IPS DF 6.9 (cell line): ENCODE measurements around the gene ELOA.
"Not testable (repeated sequence)": the region's sequence is repeated elsewhere in the genome, so short reads cannot be mapped to it uniquely, and the experiment has no call there.

Source experiments
- DNase-seq: peaks from one replicate; pipeline ENCODE4 v3.0.0-alpha.2; 2013; ENCODE audit warnings: low read depth, low spot score
- H3K27ac ChIP-seq: one replicate; pipeline ENCODE4 v1.5.1; 2013; ENCODE audit warnings: low read length, control low read depth
- H3K27me3 ChIP-seq: 2 replicates; pipeline ENCODE4 v1.6.1; 2013; ENCODE audit warnings: mild to moderate bottlenecking, low read length; ENCODE audit not compliant: control insufficient read depth, insufficient read depth
- H3K36me3 ChIP-seq: 2 replicates; pipeline ENCODE4 v1.6.1; 2013; ENCODE audit warnings: low read length; ENCODE audit not compliant: control insufficient read depth, insufficient read depth
- H3K4me1 ChIP-seq: 2 replicates; pipeline ENCODE4 v1.6.1; 2013; ENCODE audit warnings: low read length; ENCODE audit not compliant: control insufficient read depth, insufficient read depth
- H3K4me3 ChIP-seq: 2 replicates; pipeline ENCODE4 v1.5.1; 2013; ENCODE audit warnings: mild to moderate bottlenecking, low read length
- H3K9me3 ChIP-seq: 2 replicates; pipeline ENCODE4 v1.6.1; 2013; ENCODE audit warnings: low read length, inconsistent platforms; ENCODE audit not compliant: control insufficient read depth, insufficient read depth
- whole genome bisulfite sequencing: extraction: QIAGEN DNeasy Blood & Tissue Kit; methylation state at CpG from one replicate; pipeline ENCODE4 v1.1.7; 2013; ENCODE audit warnings: mixed read lengths, missing lambda C conversion rate; ENCODE audit not compliant: insufficient read length, insufficient coverage; 5-methylcytosine and 5-hydroxymethylcytosine counted together

ELOA gene

GRCh38 chr1:23801876-23802275 lies 58.6 kb downstream of the ELOA start:
- H3K27ac ChIP-seq = no peak overlapping the region
- peaks cover 17% of the 10 kb centered on the region for H3K36me3 ChIP-seq
- H3K4me3 ChIP-seq = no peak overlapping the region
- H3K4me1 ChIP-seq = peaks cover 5% of the 10 kb centered on the region; the same call in 1 of the 2 replicates
- H3K9me3 ChIP-seq = no peaks in the 10 kb centered on the region
- WGBS = no CpG with 5 or more reads among the region's 10 CpGs
- H3K27me3 ChIP-seq = no peaks in the 10 kb centered on the region
- DNase-seq = no peak

- not testable (repeated sequence) for DNase-seq, H3K27ac ChIP-seq, H3K36me3 ChIP-seq, H3K9me3 ChIP-seq, H3K27me3 ChIP-seq, H3K4me3 ChIP-seq, H3K4me1 ChIP-seq
- WGBS = no CpG with 5 or more reads among the region's 7 CpGs
Observed at GRCh38 chr1:23802809-23803342, 59.6 kb downstream of the ELOA start.

DNA sequence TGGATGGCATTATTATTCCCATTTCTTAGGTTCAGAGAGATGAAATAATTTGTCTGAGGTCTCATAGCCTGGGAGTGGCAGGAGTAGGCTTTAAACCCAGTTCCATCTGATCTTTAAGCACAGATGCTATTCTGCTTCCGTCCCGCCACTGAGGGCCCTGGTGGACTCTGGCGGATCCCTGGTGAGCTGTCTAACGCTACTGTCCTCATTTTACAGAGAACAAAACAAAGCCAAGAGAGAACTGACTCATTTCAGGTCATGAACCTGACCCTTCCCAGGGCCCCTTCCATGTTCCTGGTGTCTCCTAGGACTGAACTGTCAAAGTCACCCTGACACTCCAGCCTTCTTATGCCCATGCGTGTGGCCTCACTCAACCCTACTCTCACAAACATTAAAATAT lies 60.4 kb downstream of the ELOA start:
- Histone ChIP-seq H3K9me3 (no peaks in the 10 kb centered on the region), H3K4me3 (no peak overlapping the region), H3K36me3 (peaks cover 1% of the 10 kb centered on the region; the same call in 1 of the 2 replicates), H3K27ac (no peak overlapping the region), H3K4me1 (peaks cover 5% of the 10 kb centered on the region; the same call in 1 of the 2 replicates), H3K27me3 (no peaks in the 10 kb centered on the region)
- no peak for DNase-seq
- WGBS = 100% methylated on average over 1 of the region's 5 CpGs

- no peaks in the 10 kb centered on the region for H3K9me3 ChIP-seq
- H3K27me3 ChIP-seq = no peaks in the 10 kb centered on the region
- H3K4me1 ChIP-seq = peaks cover under 1% of the 10 kb centered on the region; the same call in 1 of the 2 replicates
- H3K36me3 ChIP-seq = no peaks in the 10 kb centered on the region
- no peak for DNase-seq
- no CpG with 5 or more reads among the region's 7 CpGs for WGBS
- H3K4me3 ChIP-seq = no peak overlapping the region
- no peak overlapping the region for H3K27ac ChIP-seq
Observed at GRCh38 chr1:23804183-23804835, 61.0 kb downstream of the ELOA start.

DNA sequence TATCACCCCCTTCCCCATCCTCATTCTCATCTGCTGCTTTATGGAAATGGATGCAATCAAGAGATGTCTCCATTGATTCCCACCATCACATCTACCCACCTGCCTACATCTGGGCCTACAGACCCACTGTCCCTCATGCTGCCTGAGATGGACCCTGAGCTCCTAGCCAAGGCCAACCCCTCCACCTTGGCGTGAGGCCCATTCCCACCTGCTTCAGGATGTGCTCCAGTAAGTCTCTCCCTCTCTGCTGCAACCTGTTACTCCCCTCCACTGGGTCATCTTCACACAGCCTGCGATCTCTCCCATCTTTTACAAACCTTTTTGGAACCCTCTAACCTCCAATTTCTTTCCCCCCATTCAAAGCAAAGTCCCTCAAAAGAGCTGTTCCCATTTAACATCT lies 61.8 kb downstream of the ELOA start:
- no peak overlapping the region for H3K27ac ChIP-seq
- DNase-seq = no peak
- no peaks in the 10 kb centered on the region for H3K36me3 ChIP-seq
- H3K4me3 ChIP-seq = no peak overlapping the region
- no peaks in the 10 kb centered on the region for H3K4me1 ChIP-seq
- no peaks in the 10 kb centered on the region for H3K27me3 ChIP-seq
- no CpG with 5 or more reads among the region's 2 CpGs for WGBS
- no peaks in the 10 kb centered on the region for H3K9me3 ChIP-seq

- no CpG with 5 or more reads among the region's 6 CpGs for WGBS
- Histone ChIP-seq H3K27me3 (no peaks in the 10 kb centered on the region), H3K36me3 (no peaks in the 10 kb centered on the region), H3K27ac (no peak overlapping the region), H3K4me3 (no peak overlapping the region), H3K9me3 (no peaks in the 10 kb centered on the region), H3K4me1 (no peaks in the 10 kb centered on the region)
- no peak for DNase-seq
Observed at GRCh38 chr1:23806280-23806679, 63.0 kb downstream of the ELOA start.

- WGBS = no CpG with 5 or more reads among the region's 3 CpGs
- H3K4me1 ChIP-seq = no peaks in the 10 kb centered on the region
- H3K9me3 ChIP-seq = no peaks in the 10 kb centered on the region
- no peaks in the 10 kb centered on the region for H3K27me3 ChIP-seq
- H3K36me3 ChIP-seq = no peaks in the 10 kb centered on the region
- DNase-seq = no peak
- H3K4me3 ChIP-seq = no peak overlapping the region
- no peak overlapping the region for H3K27ac ChIP-seq
Observed at GRCh38 chr1:23807453-23807852, 64.2 kb downstream of the ELOA start.

DNA sequence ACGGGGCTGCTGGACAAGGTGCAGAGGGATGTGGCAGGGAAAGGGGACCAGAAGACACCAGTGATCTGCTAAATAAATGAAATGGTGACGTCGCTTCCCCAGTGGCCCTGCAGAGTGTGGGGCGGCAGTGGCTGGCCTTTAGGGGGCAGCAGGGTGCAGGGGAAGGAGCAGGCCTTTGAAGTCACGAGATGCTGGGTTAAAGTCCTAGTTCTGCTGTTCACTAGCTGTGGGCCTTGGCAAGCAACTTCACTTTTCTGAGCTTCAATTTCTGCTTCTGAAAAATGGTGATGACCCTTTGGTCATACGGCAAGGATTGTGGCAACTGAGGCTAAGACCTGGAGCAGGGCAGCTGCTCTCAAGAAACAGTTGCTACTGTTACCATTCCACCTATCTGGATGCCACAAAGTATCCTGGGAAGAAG lies 66.5 kb downstream of the ELOA start:
- no CpG with 5 or more reads among the region's 6 CpGs for WGBS
- H3K4me1 ChIP-seq = no peaks in the 10 kb centered on the region
- no peak overlapping the region for H3K4me3 ChIP-seq
- no peak overlapping the region for H3K27ac ChIP-seq
- no peaks in the 10 kb centered on the region for H3K36me3 ChIP-seq
- no peak for DNase-seq
- H3K9me3 ChIP-seq = no peaks in the 10 kb centered on the region
- H3K27me3 ChIP-seq = no peaks in the 10 kb centered on the region

DNA sequence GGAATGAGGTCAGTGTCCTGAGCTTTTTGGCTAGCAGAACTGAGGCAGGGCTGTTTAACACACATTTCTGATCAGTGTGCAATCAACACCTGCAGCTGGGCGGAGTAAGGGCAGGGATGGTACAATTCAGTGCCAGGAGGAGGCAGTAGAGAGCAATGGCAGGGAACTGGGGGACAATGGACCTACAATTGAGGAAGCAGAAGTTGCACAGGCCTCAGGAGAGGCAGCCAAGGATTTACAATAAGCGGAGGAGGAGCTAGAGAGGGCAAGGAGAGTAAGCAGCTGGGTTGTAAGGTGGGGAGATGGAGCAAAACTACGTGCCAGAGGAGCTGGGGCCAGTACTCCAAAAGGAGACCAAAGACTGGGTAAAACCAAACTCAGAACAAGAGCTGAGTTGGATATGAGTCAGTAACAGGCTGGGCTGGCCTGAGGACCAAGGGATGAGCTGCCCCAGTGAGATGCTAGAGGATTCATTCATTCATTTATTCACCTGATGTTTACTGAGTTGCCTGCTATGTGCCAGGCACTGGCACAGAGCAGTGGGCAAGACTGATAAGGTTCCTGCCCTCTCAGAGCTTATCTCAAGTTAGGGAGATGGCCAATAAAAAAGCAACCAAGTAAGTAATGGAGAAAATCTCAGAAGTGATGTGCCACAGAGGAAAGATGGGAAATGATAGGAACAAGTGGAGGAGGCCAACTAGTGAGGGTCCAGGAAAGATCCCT lies 67.7 kb downstream of the ELOA start:
- no peaks in the 10 kb centered on the region for H3K27me3 ChIP-seq
- WGBS = no CpG with 5 or more reads among the region's 3 CpGs
- H3K4me3 ChIP-seq = no peak overlapping the region
- H3K9me3 ChIP-seq = no peaks in the 10 kb centered on the region
- H3K4me1 ChIP-seq = no peaks in the 10 kb centered on the region
- no peak for DNase-seq
- no peak overlapping the region for H3K27ac ChIP-seq
- H3K36me3 ChIP-seq = no peaks in the 10 kb centered on the region
